SK-N-MC (cell line): ENCODE results near the gene ULK2.

Source experiments
- EZH2 ChIP-seq: fragments of 200-600 bp; sonication (generic); IDR thresholded peaks from one replicate; pipeline ENCODE4 v1.6.1; 2017; ENCODE audit warnings: antibody characterized with exemption
- FOXP2 ChIP-seq: optimal IDR thresholded peaks from 2 replicates; pipeline ENCODE3; 2011; ENCODE audit warnings: mild to moderate bottlenecking, moderate library complexity; ENCODE audit not compliant: insufficient read depth; ENCODE audit errors: extremely low read length, control extremely low read depth
- POLR2AphosphoS5 ChIP-seq: IDR thresholded peaks from 2 replicates; pipeline ENCODE4 v1.6.1; 2012; ENCODE audit warnings: mild to moderate bottlenecking, low read depth, low read length, borderline replicate concordance

GRCh38 chr17:19730843-19731242, 136.9 kb downstream of the ULK2 start:
- TF ChIP-seq POLR2AphosphoS5, result no peak
- TF ChIP-seq EZH2, result no peak
- no peak for TF ChIP-seq FOXP2
